PFSK-1 (cell line): Measurements from ENCODE around the gene NCAPH2.

Source experiments
- POLR2AphosphoS5 ChIP-seq: IDR thresholded peaks from 2 replicates; pipeline ENCODE4 v1.6.1; 2012; ENCODE audit warnings: low read depth, mild to moderate bottlenecking, control low read depth, low read length, moderate library complexity
- SIN3A ChIP-seq: IDR thresholded peaks from 2 replicates; pipeline ENCODE4 v1.6.1; 2012; ENCODE audit warnings: mild to moderate bottlenecking, low read length, moderate library complexity, borderline replicate concordance; ENCODE audit not compliant: insufficient read depth
- TF ChIP-seq, protein P1 (sequence below), 2 experiments: IDR thresholded peaks; 2 replicates each; pipeline versions ENCODE4 v1.6.1 to v1.8.0; 2011 to 2012; ENCODE audit warnings: low read depth in 2 of 2, low read length in 2 of 2, control low read depth in 1 of 2, inconsistent platforms in 1 of 2, mild to moderate bottlenecking in 1 of 2, moderate library complexity in 1 of 2; ENCODE audit not compliant: insufficient read depth in 1 of 2

GRCh38 chr22:50486561-50487289, 21.3 kb upstream of the NCAPH2 start, which contains the start of gene MIOX:
- TF ChIP-seq, protein P1, sequence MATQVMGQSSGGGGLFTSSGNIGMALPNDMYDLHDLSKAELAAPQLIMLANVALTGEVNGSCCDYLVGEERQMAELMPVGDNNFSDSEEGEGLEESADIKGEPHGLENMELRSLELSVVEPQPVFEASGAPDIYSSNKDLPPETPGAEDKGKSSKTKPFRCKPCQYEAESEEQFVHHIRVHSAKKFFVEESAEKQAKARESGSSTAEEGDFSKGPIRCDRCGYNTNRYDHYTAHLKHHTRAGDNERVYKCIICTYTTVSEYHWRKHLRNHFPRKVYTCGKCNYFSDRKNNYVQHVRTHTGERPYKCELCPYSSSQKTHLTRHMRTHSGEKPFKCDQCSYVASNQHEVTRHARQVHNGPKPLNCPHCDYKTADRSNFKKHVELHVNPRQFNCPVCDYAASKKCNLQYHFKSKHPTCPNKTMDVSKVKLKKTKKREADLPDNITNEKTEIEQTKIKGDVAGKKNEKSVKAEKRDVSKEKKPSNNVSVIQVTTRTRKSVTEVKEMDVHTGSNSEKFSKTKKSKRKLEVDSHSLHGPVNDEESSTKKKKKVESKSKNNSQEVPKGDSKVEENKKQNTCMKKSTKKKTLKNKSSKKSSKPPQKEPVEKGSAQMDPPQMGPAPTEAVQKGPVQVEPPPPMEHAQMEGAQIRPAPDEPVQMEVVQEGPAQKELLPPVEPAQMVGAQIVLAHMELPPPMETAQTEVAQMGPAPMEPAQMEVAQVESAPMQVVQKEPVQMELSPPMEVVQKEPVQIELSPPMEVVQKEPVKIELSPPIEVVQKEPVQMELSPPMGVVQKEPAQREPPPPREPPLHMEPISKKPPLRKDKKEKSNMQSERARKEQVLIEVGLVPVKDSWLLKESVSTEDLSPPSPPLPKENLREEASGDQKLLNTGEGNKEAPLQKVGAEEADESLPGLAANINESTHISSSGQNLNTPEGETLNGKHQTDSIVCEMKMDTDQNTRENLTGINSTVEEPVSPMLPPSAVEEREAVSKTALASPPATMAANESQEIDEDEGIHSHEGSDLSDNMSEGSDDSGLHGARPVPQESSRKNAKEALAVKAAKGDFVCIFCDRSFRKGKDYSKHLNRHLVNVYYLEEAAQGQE (IDR thresholded peaks at IDR 0.05; ENCODE audit: insufficient read depth in 1 of 2, low read depth in 2 of 2, low read length in 2 of 2): no peak
- no peak for TF ChIP-seq POLR2AphosphoS5
- TF ChIP-seq SIN3A: no peak
